ENCODE data around the gene ARHGAP26. TPM values are rescaled to one million over a fixed set of nuclear protein-coding genes. Genes with fewer than 3 reads are reported as not detected.

ARHGAP26 gene
- total RNA-seq, 2 donors from 2014 or later: 27.5 to 80.7 TPM

DNA sequence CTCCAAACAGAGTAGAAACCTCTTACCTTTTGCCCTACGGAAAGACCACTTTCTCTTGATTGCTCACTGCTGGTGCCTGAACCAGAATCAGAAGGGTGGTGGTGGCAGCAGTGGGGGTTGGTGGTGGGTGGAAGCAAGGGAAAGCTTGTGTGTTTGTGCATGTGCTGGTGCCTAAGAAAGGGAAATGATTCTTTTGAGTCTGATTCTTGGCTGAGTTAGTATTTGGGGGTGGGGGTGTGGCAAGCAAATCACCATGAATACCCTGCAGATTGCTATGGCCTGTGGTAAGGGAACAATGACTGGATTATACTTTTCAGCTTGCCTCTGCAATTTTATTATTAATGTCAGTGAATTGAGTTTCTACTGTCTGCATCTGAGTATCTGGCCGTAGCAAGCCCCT, 106.6 kb downstream of the ARHGAP26 start:
- ATAC-seq (ENCODE audit: insufficient number of reproducible peaks, low FRiP score, low read depth) (no peak), DNase-seq (ENCODE audit: low spot score) (no peak)
- Histone ChIP-seq H3K27me3 (replicated peaks; ENCODE audit: insufficient read depth) (no peaks in the 10 kb centered on the region), H3K4me3 (no peak overlapping the region), H3K4me1 (ENCODE audit: control insufficient read depth in 1 of 2, low read depth in 2 of 2) (peaks cover 13 to 53% of the 10 kb centered on the region in 2 donors), H3K9me3 (no peaks in the 10 kb centered on the region), H3K36me3 (no peaks in the 10 kb centered on the region), H3K27ac (no peak overlapping the region)
- TF ChIP-seq, protein P1, sequence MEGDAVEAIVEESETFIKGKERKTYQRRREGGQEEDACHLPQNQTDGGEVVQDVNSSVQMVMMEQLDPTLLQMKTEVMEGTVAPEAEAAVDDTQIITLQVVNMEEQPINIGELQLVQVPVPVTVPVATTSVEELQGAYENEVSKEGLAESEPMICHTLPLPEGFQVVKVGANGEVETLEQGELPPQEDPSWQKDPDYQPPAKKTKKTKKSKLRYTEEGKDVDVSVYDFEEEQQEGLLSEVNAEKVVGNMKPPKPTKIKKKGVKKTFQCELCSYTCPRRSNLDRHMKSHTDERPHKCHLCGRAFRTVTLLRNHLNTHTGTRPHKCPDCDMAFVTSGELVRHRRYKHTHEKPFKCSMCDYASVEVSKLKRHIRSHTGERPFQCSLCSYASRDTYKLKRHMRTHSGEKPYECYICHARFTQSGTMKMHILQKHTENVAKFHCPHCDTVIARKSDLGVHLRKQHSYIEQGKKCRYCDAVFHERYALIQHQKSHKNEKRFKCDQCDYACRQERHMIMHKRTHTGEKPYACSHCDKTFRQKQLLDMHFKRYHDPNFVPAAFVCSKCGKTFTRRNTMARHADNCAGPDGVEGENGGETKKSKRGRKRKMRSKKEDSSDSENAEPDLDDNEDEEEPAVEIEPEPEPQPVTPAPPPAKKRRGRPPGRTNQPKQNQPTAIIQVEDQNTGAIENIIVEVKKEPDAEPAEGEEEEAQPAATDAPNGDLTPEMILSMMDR (IDR thresholded peaks at IDR 0.05): no peak

DNA sequence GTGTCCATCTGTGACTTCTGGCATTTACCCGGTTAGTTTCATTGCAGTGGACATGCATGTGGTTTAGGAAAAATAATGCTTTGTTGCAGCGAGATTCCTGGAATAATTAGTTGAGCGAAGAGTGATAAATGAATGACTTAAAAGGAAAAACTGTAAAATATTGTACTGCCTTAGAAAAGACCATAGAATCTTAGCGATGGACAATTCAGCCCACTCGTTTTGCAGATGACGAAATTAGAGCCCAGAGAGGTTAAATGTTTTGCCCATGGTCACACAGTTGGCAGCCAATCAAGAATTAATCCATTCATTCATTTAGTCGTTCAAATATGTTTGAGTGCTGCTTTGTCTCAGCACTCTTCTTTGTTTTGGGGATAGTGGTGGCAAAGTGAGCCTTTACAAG, 107.9 kb downstream of the ARHGAP26 start:
- no peaks in the 10 kb centered on the region for H3K9me3 ChIP-seq
- no peaks in the 10 kb centered on the region for H3K27me3 ChIP-seq (replicated peaks; ENCODE audit: insufficient read depth)
- no peak overlapping the region for H3K27ac ChIP-seq
- DNase-seq (ENCODE audit: low spot score) (no peak), ATAC-seq (ENCODE audit: insufficient number of reproducible peaks, low FRiP score, low read depth) (no peak)
- TF ChIP-seq, protein P1 (IDR thresholded peaks at IDR 0.05): no peak
- no peaks in the 10 kb centered on the region for H3K36me3 ChIP-seq
- no peak overlapping the region for H3K4me3 ChIP-seq
- H3K4me1 ChIP-seq (ENCODE audit: control insufficient read depth in 1 of 2, low read depth in 2 of 2): peaks cover 19 to 54% of the 10 kb centered on the region in 2 donors

DNA sequence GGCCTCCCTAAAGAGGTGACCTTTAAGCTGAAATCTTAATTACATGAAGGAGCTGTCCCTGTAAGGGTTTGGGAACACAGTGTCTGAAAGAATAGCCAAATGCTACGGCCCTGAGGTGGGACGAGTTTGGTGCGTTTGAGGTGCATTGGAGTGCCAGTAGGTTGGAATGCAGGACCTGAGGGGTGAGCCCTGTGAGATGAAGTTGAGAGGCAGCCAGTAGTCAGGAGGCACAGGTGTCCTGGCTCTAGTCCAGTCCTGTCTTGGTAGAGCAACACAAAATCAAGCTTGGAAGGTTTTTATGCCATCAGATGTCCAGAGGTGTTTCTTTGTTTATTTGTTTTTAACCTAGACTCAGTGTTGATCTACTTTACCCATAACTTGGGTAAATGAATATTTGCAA, 108.5 kb downstream of the ARHGAP26 start:
- TF ChIP-seq, protein P1 (IDR thresholded peaks at IDR 0.05): no peak
- Histone ChIP-seq H3K36me3 (no peaks in the 10 kb centered on the region), H3K27me3 (replicated peaks; ENCODE audit: insufficient read depth) (no peaks in the 10 kb centered on the region), H3K27ac (no peak overlapping the region), H3K4me3 (no peak overlapping the region), H3K4me1 (ENCODE audit: control insufficient read depth in 1 of 2, low read depth in 2 of 2) (peaks cover 20 to 58% of the 10 kb centered on the region in 2 donors), H3K9me3 (no peaks in the 10 kb centered on the region)
- DNase-seq (ENCODE audit: low spot score): no peak
- ATAC-seq (ENCODE audit: insufficient number of reproducible peaks, low FRiP score, low read depth): no peak

DNA sequence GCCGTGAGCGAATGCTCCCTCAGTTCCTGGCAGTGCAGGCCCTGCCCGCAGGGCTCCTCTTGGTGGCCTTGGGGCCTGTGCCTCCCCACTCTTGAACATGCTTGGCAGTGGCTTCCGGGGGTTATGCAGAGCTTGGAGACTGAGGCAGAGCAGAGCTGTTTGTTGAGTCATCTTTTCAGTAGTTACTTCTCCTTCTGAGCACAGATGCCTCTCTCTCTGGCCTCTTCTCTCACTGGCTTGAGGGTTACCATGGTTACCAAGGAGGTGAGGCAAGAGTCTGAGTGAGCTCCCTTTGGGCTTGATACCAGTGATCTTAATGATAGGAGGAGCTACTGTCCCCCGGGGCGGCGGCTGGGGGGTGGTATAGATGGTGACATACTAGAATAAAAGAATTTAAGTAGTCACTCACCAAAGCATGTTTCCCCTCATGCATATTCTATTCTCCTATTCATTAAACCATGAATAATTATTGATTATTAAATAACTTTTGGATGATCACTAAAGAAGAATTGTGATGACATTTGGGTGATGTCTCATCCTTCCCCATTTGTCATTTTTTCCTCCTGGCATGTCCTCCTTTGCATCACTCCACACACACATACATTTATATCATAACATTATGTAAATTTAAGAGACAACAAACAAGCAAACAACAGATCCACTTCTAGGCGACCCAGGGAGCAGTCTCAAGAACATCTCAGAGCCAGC, 111.1 kb downstream of the ARHGAP26 start:
- H3K36me3 ChIP-seq: no peaks in the 10 kb centered on the region
- H3K4me1 ChIP-seq (ENCODE audit: control insufficient read depth in 1 of 2, low read depth in 2 of 2): peaks cover 15 to 45% of the 10 kb centered on the region in 2 donors
- TF ChIP-seq, protein P1 (IDR thresholded peaks at IDR 0.05): no peak
- no peak overlapping the region for H3K27ac ChIP-seq
- no peaks in the 10 kb centered on the region for H3K9me3 ChIP-seq
- no peak overlapping the region for H3K4me3 ChIP-seq
- H3K27me3 ChIP-seq (replicated peaks; ENCODE audit: insufficient read depth): no peaks in the 10 kb centered on the region
- DNase-seq (ENCODE audit: low spot score) (no peak), ATAC-seq (ENCODE audit: insufficient number of reproducible peaks, low FRiP score, low read depth) (no peak)

DNA sequence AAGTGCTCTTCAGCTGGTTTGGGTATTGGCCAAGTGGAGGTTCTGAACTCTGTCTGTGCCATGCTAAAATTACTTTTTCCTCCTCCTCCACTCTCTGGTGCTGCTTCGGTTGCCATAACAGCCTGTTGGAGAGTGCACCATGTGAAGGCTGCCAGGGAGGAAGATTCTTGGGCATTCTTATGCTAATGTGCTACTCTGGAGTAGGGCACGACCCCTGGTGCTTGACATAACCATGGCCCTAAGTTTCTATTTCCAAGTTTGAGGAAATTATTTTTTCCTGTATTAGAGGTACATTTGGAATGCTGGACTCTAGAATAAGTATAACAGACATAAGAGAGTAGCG, 111.6 kb downstream of the ARHGAP26 start:
- Histone ChIP-seq H3K4me3 (no peak overlapping the region), H3K27me3 (replicated peaks; ENCODE audit: insufficient read depth) (no peaks in the 10 kb centered on the region), H3K9me3 (no peaks in the 10 kb centered on the region), H3K4me1 (ENCODE audit: control insufficient read depth in 1 of 2, low read depth in 2 of 2) (peaks cover 15 to 45% of the 10 kb centered on the region in 2 donors), H3K36me3 (no peaks in the 10 kb centered on the region), H3K27ac (no peak overlapping the region)
- TF ChIP-seq, protein P1 (IDR thresholded peaks at IDR 0.05): no peak
- DNase-seq (ENCODE audit: low spot score): no peak
- no peak for ATAC-seq (ENCODE audit: insufficient number of reproducible peaks, low FRiP score, low read depth)

Measured in thoracic aorta (tissue), 2 donors.